Smooth muscle cell (in vitro differentiated cells): ENCODE data around the gene TTC39C. TPM values are rescaled to one million over a fixed set of nuclear protein-coding genes. Genes with fewer than 3 reads are reported as not detected.

Source experiments
- DNase-seq: peaks from one replicate; lab custom pipeline; 2025; ENCODE audit not compliant: unreplicated experiment; lab: John Stamatoyannopoulos, UW
- H2AFZ ChIP-seq: fragments of 200-600 bp; sonication (generic); 2 replicates; pipeline ENCODE4 v1.6.0; 2016; ENCODE audit warnings: antibody characterized with exemption, low read depth, mild to moderate bottlenecking
- H3F3A ChIP-seq: fragments of 200-600 bp; sonication (generic); 2 replicates; pipeline ENCODE4 v1.6.0; 2017; ENCODE audit warnings: antibody characterized with exemption, low read depth
- H3K27ac ChIP-seq: fragments of 200-600 bp; sonication (generic); 2 replicates; pipeline ENCODE4 v1.5.1; 2016; ENCODE audit warnings: low read depth, mild to moderate bottlenecking
- H3K27me3 ChIP-seq: fragments of 200-600 bp; sonication (generic); 2 replicates; pipeline ENCODE4 v1.6.1; 2016; ENCODE audit warnings: low read depth, mild to moderate bottlenecking
- H3K36me3 ChIP-seq: fragments of 200-600 bp; sonication (generic); 2 replicates; pipeline ENCODE4 v1.5.1; 2016; ENCODE audit warnings: low read depth
- H3K4me1 ChIP-seq: fragments of 200-600 bp; sonication (generic); 2 replicates; pipeline ENCODE4 v1.5.1; 2016; ENCODE audit warnings: low read depth
- H3K4me2 ChIP-seq: fragments of 200-600 bp; sonication (generic); 2 replicates; pipeline ENCODE4 v1.6.0; 2016; ENCODE audit warnings: mild to moderate bottlenecking
- H3K4me3 ChIP-seq: fragments of 200-600 bp; sonication (generic); 2 replicates; pipeline ENCODE4 v1.5.1; 2016; ENCODE audit warnings: mild to moderate bottlenecking
- H3K79me2 ChIP-seq: fragments of 200-600 bp; sonication (generic); 2 replicates; pipeline ENCODE4 v1.6.0; 2016; ENCODE audit warnings: low read depth, mild to moderate bottlenecking
- H3K9ac ChIP-seq: fragments of 200-600 bp; sonication (generic); 2 replicates; pipeline ENCODE4 v1.6.0; 2016; ENCODE audit warnings: low read depth
- H3K9me3 ChIP-seq: fragments of 200-600 bp; sonication (generic); replicated peaks from 2 replicates; pipeline ENCODE4 v1.5.1; 2016; ENCODE audit warnings: low read depth
- H4K20me1 ChIP-seq: fragments of 200-600 bp; sonication (generic); 2 replicates; pipeline ENCODE4 v1.6.0; 2016; ENCODE audit warnings: low read depth
- CTCF ChIP-seq: fragments of 200-600 bp; sonication (generic); IDR thresholded peaks from 2 replicates; pipeline ENCODE4 v1.5.1; 2017; ENCODE audit warnings: borderline replicate concordance, mild to moderate bottlenecking, antibody characterized with exemption; ENCODE audit not compliant: insufficient read depth, poor library complexity, severe bottlenecking
- WGBS: methylation state at CpG from one replicate; pipeline ENCODE4 v1.1.7; 2016; ENCODE audit warnings: low lambda C conversion rate; 5-methylcytosine and 5-hydroxymethylcytosine counted together
- polyA plus RNA-seq: library from polyadenylated mRNA; unstranded; fragments of >200 nt; fragmentation: Nextera tagmentation; extraction: Ambion mirVana; gene quantifications from 2 replicates; pipeline ENCODE4 v1.2.1, GENCODE V29; 2016
- total RNA-seq: library from RNA; depleted of rRNA; stranded (reverse); fragments of >200 nt; gene quantifications from 2 replicates; pipeline ENCODE4 v1.2.3, GENCODE V29; 2014

Gene TTC39C
- total and polyA plus RNA-seq, 2 experiments from 2014 or later: 3.1 to 10.4 TPM

- no peak for TF ChIP-seq CTCF
- H2AFZ ChIP-seq: no peak overlapping the region
- H3K27me3 ChIP-seq: no peaks in the 10 kb centered on the region
- H3K9me3 ChIP-seq: no peaks in the 10 kb centered on the region
- peaks cover 25% of the 10 kb centered on the region for H3K4me1 ChIP-seq
- no peaks in the 10 kb centered on the region for H3K79me2 ChIP-seq
- H3K27ac ChIP-seq: peak overlapping the region; percentile 76
- peak overlapping the region; percentile 66 for H3K4me2 ChIP-seq
- H3K4me3 ChIP-seq: no peak overlapping the region
- H4K20me1 ChIP-seq: no peaks in the 10 kb centered on the region
- no peaks in the 10 kb centered on the region for H3K36me3 ChIP-seq
- H3F3A ChIP-seq: no peaks in the 10 kb centered on the region
- DNase-seq: no peak
- WGBS: 30% methylated on average over 1 of the region's 1 CpG
- peak overlapping the region; percentile 25 for H3K9ac ChIP-seq
These were observed 36.7 kb upstream of the TTC39C start for GRCh38 chr18:23977719-23978483.

- Histone ChIP-seq H4K20me1 (no peaks in the 10 kb centered on the region), H3K9ac (peak overlapping the region; percentile 42), H3K4me3 (no peak overlapping the region), H3K36me3 (no peaks in the 10 kb centered on the region), H3K9me3 (no peaks in the 10 kb centered on the region), H3F3A (no peaks in the 10 kb centered on the region), H3K27ac (peak overlapping the region; percentile 76), H3K4me1 (peaks cover 30% of the 10 kb centered on the region), H3K4me2 (peak overlapping the region; percentile 56), H3K79me2 (no peaks in the 10 kb centered on the region), H3K27me3 (no peaks in the 10 kb centered on the region), H2AFZ (no peak overlapping the region)
- 48% methylated on average over 8 of the region's 8 CpGs for WGBS
- DNase-seq: no peak
- no peak for TF ChIP-seq CTCF
These were observed 33.1 kb upstream of the TTC39C start for GRCh38 chr18:23981369-23981980.

- H2AFZ ChIP-seq: peak overlapping the region; percentile 49
- H3K9ac ChIP-seq: peak overlapping the region; percentile 42
- peak overlapping the region; percentile 56 for H3K4me2 ChIP-seq
- no peaks in the 10 kb centered on the region for H4K20me1 ChIP-seq
- no peaks in the 10 kb centered on the region for H3K9me3 ChIP-seq
- no peaks in the 10 kb centered on the region for H3K27me3 ChIP-seq
- no peaks in the 10 kb centered on the region for H3K36me3 ChIP-seq
- H3K4me3 ChIP-seq: peak overlapping the region; percentile 21
- peak; percentile 4 for DNase-seq
- no peaks in the 10 kb centered on the region for H3K79me2 ChIP-seq
- no peaks in the 10 kb centered on the region for H3F3A ChIP-seq
- WGBS: 42% methylated on average over 17 of the region's 17 CpGs
- no peak for TF ChIP-seq CTCF
- peak overlapping the region; percentile 76 for H3K27ac ChIP-seq
- peaks cover 30% of the 10 kb centered on the region for H3K4me1 ChIP-seq
These were observed 32.1 kb upstream of the TTC39C start for GRCh38 chr18:23982155-23983079.
